K562 (cell line): ENCODE measurements around the gene SAMD8. TPM values are rescaled to one million over a fixed set of nuclear protein-coding genes. Genes with fewer than 3 reads are reported as not detected.

Source experiments
- ASH1L ChIP-seq: fragments of 450-650 bp; IDR thresholded peaks from 2 replicates; pipeline ENCODE4 v1.6.1; 2018; ENCODE audit warnings: borderline replicate concordance, mild to moderate bottlenecking, low read depth; ENCODE audit not compliant: partially characterized antibody
- DMBX1 ChIP-seq: fragments of 250-450 bp; sonication (Bioruptor Pico); IDR thresholded peaks from 2 replicates; pipeline ENCODE4 v1.8.0; 2022; ENCODE audit warnings: inconsistent platforms, mild to moderate bottlenecking, moderate library complexity, borderline replicate concordance
- FOXK2 ChIP-seq, 2 experiments: fragments of 450-650 bp; IDR thresholded peaks in 1 of 2; conservative IDR thresholded peaks in 1 of 2; 2 replicates each; pipeline ENCODE4 v1.6.1; 2016; ENCODE audit warnings: low read depth in 2 of 2, mild to moderate bottlenecking in 1 of 2
- GATAD2A ChIP-seq: fragments of 450-650 bp; IDR thresholded peaks from 2 replicates; pipeline ENCODE4 v1.6.1; 2017
- GTF2F1 ChIP-seq: IDR thresholded peaks from 2 replicates; pipeline ENCODE4 v1.6.1; 2011; ENCODE audit warnings: low read depth, low read length, improper control_type of control experiment
- HMGN3 ChIP-seq: IDR thresholded peaks from 2 replicates; pipeline ENCODE4 v1.6.1; 2011; ENCODE audit warnings: borderline replicate concordance, low read depth, mild to moderate bottlenecking, mixed read lengths, low read length; ENCODE audit not compliant: insufficient read length; ENCODE audit errors: extremely low read depth
- KDM4B ChIP-seq, 2 experiments: fragments of 450-650 bp in 1 of 2; sonication (generic) in 1 of 2; IDR thresholded peaks; 2 replicates each; pipeline ENCODE4 v1.6.1; 2016 to 2017; ENCODE audit warnings: borderline replicate concordance in 2 of 2, antibody characterized with exemption in 1 of 2, low read depth in 1 of 2, mild to moderate bottlenecking in 1 of 2
- MNT ChIP-seq, 2 experiments: fragments of 450-650 bp; conservative IDR thresholded peaks; 2 replicates each; pipeline ENCODE4 v1.6.1; 2017; ENCODE audit warnings: mild to moderate bottlenecking in 2 of 2, moderate library complexity in 2 of 2
- NFIX ChIP-seq: fragments of 250-450 bp; sonication (Bioruptor Pico); IDR thresholded peaks from 2 replicates; pipeline ENCODE4 v1.4.0; 2020; ENCODE audit warnings: low read depth, mild to moderate bottlenecking, moderate library complexity
- NFYB ChIP-seq: IDR thresholded peaks from 2 replicates; pipeline ENCODE4 v1.6.1; 2011; ENCODE audit warnings: mild to moderate bottlenecking, moderate library complexity; ENCODE audit not compliant: insufficient read length; ENCODE audit errors: extremely low read depth
- PRDM10 ChIP-seq: fragments of 450-650 bp; IDR thresholded peaks from 2 replicates; pipeline ENCODE4 v1.6.1; 2018; ENCODE audit not compliant: partially characterized antibody
- RNF219 ChIP-seq: fragments of 250-450 bp; sonication (Bioruptor Pico); IDR thresholded peaks from 2 replicates; pipeline ENCODE4 v1.5.0; 2022; ENCODE audit warnings: mild to moderate bottlenecking
- ZBTB11 ChIP-seq, 3 experiments: fragments of 200-800 bp in 1 of 3; fragments of 250-450 bp in 1 of 3; fragments of 450-650 bp in 1 of 3; sonication (Bioruptor Pico) in 1 of 3; sonication (Bioruptor generic) in 1 of 3; formaldehyde crosslinking in 1 of 3; IDR thresholded peaks; 2 replicates each; pipeline versions ENCODE4 v1.6.1 to v1.8.0; 2016 to 2022; ENCODE audit warnings: mild to moderate bottlenecking in 2 of 3, missing genetic modification characterization in 2 of 3, missing compliant biosample characterization in 1 of 3, moderate library complexity in 1 of 3
- ZNF175 ChIP-seq: fragments of 200-800 bp; sonication (Bioruptor generic); IDR thresholded peaks from 2 replicates; pipeline ENCODE4 v1.6.1; 2016; ENCODE audit warnings: low read depth, mild to moderate bottlenecking, missing genetic modification characterization, missing compliant biosample characterization
- polyA plus RNA-seq, 8 experiments: library from polyadenylated mRNA; depleted of rRNA in 4 of 8; stranded (reverse) in 5 of 8; unstranded in 3 of 8; fragments of >200 nt; fragmentation: Nextera tagmentation in 2 of 8; fragmentation: Illumina TruSeq in 1 of 8; extraction: Ambion mirVana in 2 of 8; extraction: Trizol in 1 of 8; gene quantifications; 2 replicates each; pipeline versions ENCODE4 v1.2.1 to v1.2.3, GENCODE V29; 2011 to 2014; ENCODE audit warnings: inconsistent platforms in 1 of 8, missing spikeins in 1 of 8
- total RNA-seq, 7 experiments: library from RNA; depleted of rRNA in 6 of 7; stranded (reverse); fragments of >200 nt in 6 of 7; fragmentation: Illumina TruSeq in 2 of 7; extraction: Trizol in 2 of 7; gene quantifications; 2 replicates each; pipeline versions ENCODE4 v1.2.1 to v1.2.3, GENCODE V29; 2011 to 2021; ENCODE audit warnings: low replicate concordance in 1 of 7

SAMD8 gene
- total and polyA plus RNA-seq, 9 of the 15 experiments (the other 6 are each of a cell fraction or from before 2014, with no cell fraction given) = 2.7 to 16.1 (median 6.2) TPM

GRCh38 chr10:75111365-75111906 is at the start of gene SAMD8 (continued):
- peak in 1 of 3 experiments; percentile 65; a peak in 2 of 6 replicates for TF ChIP-seq ZBTB11 (CRISPR knock-in tag; IDR thresholded peaks at IDR 0.05)
- TF ChIP-seq GTF2F1 = no peak
- no peak for TF ChIP-seq PRDM10
- peak in 1 of 2 experiments; percentile 10; a peak in 1 of 4 replicates for TF ChIP-seq FOXK2 (conservative IDR thresholded peaks at IDR 0.05 in 1 of 2, IDR thresholded peaks at IDR 0.05 in 1 of 2; ENCODE audit: low read depth in 2 of 2)
- TF ChIP-seq NFYB = no peak
- no peak for TF ChIP-seq DMBX1
- peak in 1 of 2 experiments; percentile 51; a peak in 2 of 4 replicates for TF ChIP-seq MNT (conservative IDR thresholded peaks at IDR 0.05)
- no peak for TF ChIP-seq ASH1L
- no peak for TF ChIP-seq RNF219 (CRISPR knock-in tag)
- TF ChIP-seq HMGN3 = peak; percentile 89
- TF ChIP-seq GATAD2A = peak; percentile 80; the same call in 1 of the 2 replicates
- no peak for TF ChIP-seq KDM4B (IDR thresholded peaks at IDR 0.05; ENCODE audit: borderline replicate concordance in 2 of 2, low read depth in 1 of 2)
- TF ChIP-seq NFIX (CRISPR knock-in tag) = no peak
- TF ChIP-seq ZNF175 (CRISPR knock-in tag) = no peak
